Central memory CD8-positive, alpha-beta T cell (primary cell): ENCODE data around the gene ZNF597.

ENCODE experiments used
- ATAC-seq: fragments of 150-1000 bp; cut with Tn5 transposase; replicated peaks from 2 replicates; pipeline ENCODE4 v1.10.0; 2022; ENCODE audit warnings: mild to moderate bottlenecking, moderate FRiP score, moderate number of reproducible peaks; ENCODE audit not compliant: poor library complexity, severe bottlenecking; ENCODE audit errors: extremely low read depth
- DNase-seq, 2 donors: peaks; one replicate each; pipeline ENCODE4 v3.0.0; 2021; ENCODE audit warnings: low spot score in 2 of 2
- H3K27ac Mint-ChIP-seq: one replicate; pipeline ENCODE4 v1.8.0; 2022; ENCODE audit warnings: low read depth, mild to moderate bottlenecking, moderate library complexity, mixed read lengths
- H3K27me3 Mint-ChIP-seq: one replicate; pipeline ENCODE4 v1.8.0; 2022; ENCODE audit warnings: mixed read lengths
- H3K36me3 Mint-ChIP-seq: one replicate; pipeline ENCODE4 v1.8.0; 2022; ENCODE audit warnings: mild to moderate bottlenecking, moderate library complexity, mixed read lengths; ENCODE audit not compliant: insufficient read depth
- H3K4me1 Mint-ChIP-seq: one replicate; pipeline ENCODE4 v1.8.0; 2022; ENCODE audit warnings: mixed read lengths
- H3K4me3 Mint-ChIP-seq: one replicate; pipeline ENCODE4 v1.8.0; 2022; ENCODE audit warnings: mild to moderate bottlenecking, moderate library complexity, mixed read lengths
- H3K9me3 Mint-ChIP-seq: one replicate; pipeline ENCODE4 v1.8.0; 2022; ENCODE audit warnings: mixed read lengths

ZNF597 gene

GRCh38 chr16:3471518-3472176, 28.3 kb upstream of the ZNF597 start:
- H3K27me3 Mint-ChIP-seq, result no peaks in the 10 kb centered on the region
- DNase-seq (no peak), ATAC-seq (no peak)
- H3K9me3 Mint-ChIP-seq, result no peaks in the 10 kb centered on the region
- peak overlapping the region; percentile 13 for H3K4me3 Mint-ChIP-seq
- peak overlapping the region; percentile 74 for H3K27ac Mint-ChIP-seq
- peaks cover 10% of the 10 kb centered on the region for H3K36me3 Mint-ChIP-seq
- H3K4me1 Mint-ChIP-seq, result peaks cover 60% of the 10 kb centered on the region

GRCh38 chr16:3470723-3471122, 27.4 kb upstream of the ZNF597 start:
- peaks cover 11% of the 10 kb centered on the region for H3K36me3 Mint-ChIP-seq
- DNase-seq, result no peak
- ATAC-seq, result no peak
- H3K4me3 Mint-ChIP-seq, result no peak overlapping the region
- H3K4me1 Mint-ChIP-seq, result peaks cover 62% of the 10 kb centered on the region
- no peaks in the 10 kb centered on the region for H3K9me3 Mint-ChIP-seq
- H3K27me3 Mint-ChIP-seq, result no peaks in the 10 kb centered on the region
- peak overlapping the region; percentile 74 for H3K27ac Mint-ChIP-seq

GRCh38 chr16:3469736-3470135, 26.4 kb upstream of the ZNF597 start:
- Mint-ChIP-seq H3K27ac (peak overlapping the region; percentile 59), H3K4me3 (no peak overlapping the region), H3K4me1 (peaks cover 55% of the 10 kb centered on the region), H3K27me3 (no peaks in the 10 kb centered on the region), H3K36me3 (peaks cover 16% of the 10 kb centered on the region), H3K9me3 (no peaks in the 10 kb centered on the region)
- ATAC-seq, result no peak
- no peak for DNase-seq

- H3K4me3 Mint-ChIP-seq, result no peak overlapping the region
These were observed 25.2 kb upstream of the ZNF597 start for GRCh38 chr16:3468501-3468900.

GRCh38 chr16:3467921-3468320, 24.6 kb upstream of the ZNF597 start:
- Mint-ChIP-seq H3K36me3 (peaks cover 17% of the 10 kb centered on the region), H3K4me3 (no peak overlapping the region), H3K9me3 (no peaks in the 10 kb centered on the region), H3K27me3 (no peaks in the 10 kb centered on the region), H3K27ac (no peak overlapping the region), H3K4me1 (peaks cover 47% of the 10 kb centered on the region)
- ATAC-seq, result no peak
- no peak for DNase-seq

More at GRCh38 chr16:3468501-3468900, 25.2 kb upstream of the ZNF597 start:
- ATAC-seq (no peak), DNase-seq (no peak)
- peaks cover 53% of the 10 kb centered on the region for H3K4me1 Mint-ChIP-seq
- H3K27ac Mint-ChIP-seq, result no peak overlapping the region
- no peaks in the 10 kb centered on the region for H3K27me3 Mint-ChIP-seq
- H3K9me3 Mint-ChIP-seq, result no peaks in the 10 kb centered on the region
- peaks cover 17% of the 10 kb centered on the region for H3K36me3 Mint-ChIP-seq

GRCh38 chr16:3467182-3467581, 23.9 kb upstream of the ZNF597 start:
- peak overlapping the region; percentile 42 for H3K27ac Mint-ChIP-seq
- no peaks in the 10 kb centered on the region for H3K27me3 Mint-ChIP-seq
- ATAC-seq, result no peak

GRCh38 chr16:3465911-3466584, 22.7 kb upstream of the ZNF597 start:
- no peak for ATAC-seq
- Mint-ChIP-seq H3K9me3 (no peaks in the 10 kb centered on the region), H3K36me3 (peaks cover 15% of the 10 kb centered on the region), H3K27ac (peak overlapping the region; percentile 42), H3K4me1 (peaks cover 52% of the 10 kb centered on the region), H3K4me3 (no peak overlapping the region), H3K27me3 (no peaks in the 10 kb centered on the region)
- no peak for DNase-seq

More at GRCh38 chr16:3467182-3467581, 23.9 kb upstream of the ZNF597 start:
- Mint-ChIP-seq H3K36me3 (peaks cover 17% of the 10 kb centered on the region), H3K9me3 (no peaks in the 10 kb centered on the region), H3K4me3 (no peak overlapping the region), H3K4me1 (peaks cover 45% of the 10 kb centered on the region)
- no peak for DNase-seq

- H3K4me1 Mint-ChIP-seq, result peaks cover 59% of the 10 kb centered on the region
- ATAC-seq (no peak), DNase-seq (no peak)
- no peaks in the 10 kb centered on the region for H3K27me3 Mint-ChIP-seq
- H3K27ac Mint-ChIP-seq, result no peak overlapping the region
- no peak overlapping the region for H3K4me3 Mint-ChIP-seq
- peaks cover 14% of the 10 kb centered on the region for H3K36me3 Mint-ChIP-seq
- H3K9me3 Mint-ChIP-seq, result no peaks in the 10 kb centered on the region
These were observed 22.0 kb upstream of the ZNF597 start for GRCh38 chr16:3465301-3465700.

- peak overlapping the region; percentile 64 for H3K27ac Mint-ChIP-seq
- H3K36me3 Mint-ChIP-seq, result peaks cover 21% of the 10 kb centered on the region
- peak overlapping the region; percentile 11 for H3K4me3 Mint-ChIP-seq
- peak; percentile 5 for ATAC-seq
- peaks cover 44% of the 10 kb centered on the region for H3K4me1 Mint-ChIP-seq
- H3K9me3 Mint-ChIP-seq, result no peaks in the 10 kb centered on the region
- DNase-seq, result peak in 1 of 2 donors; percentile 41
- H3K27me3 Mint-ChIP-seq, result no peaks in the 10 kb centered on the region
These were observed 17.8 kb upstream of the ZNF597 start for GRCh38 chr16:3461151-3461550.

- H3K9me3 Mint-ChIP-seq, result no peaks in the 10 kb centered on the region
- peak overlapping the region; percentile 11 for H3K4me3 Mint-ChIP-seq
- DNase-seq, result no peak
- H3K36me3 Mint-ChIP-seq, result peaks cover 20% of the 10 kb centered on the region
- peak overlapping the region; percentile 64 for H3K27ac Mint-ChIP-seq
- no peaks in the 10 kb centered on the region for H3K27me3 Mint-ChIP-seq
- ATAC-seq, result no peak
- peaks cover 41% of the 10 kb centered on the region for H3K4me1 Mint-ChIP-seq
These were observed 17.3 kb upstream of the ZNF597 start for GRCh38 chr16:3460585-3460984.

GRCh38 chr16:3460121-3460520, 16.8 kb upstream of the ZNF597 start:
- ATAC-seq, result no peak
- Mint-ChIP-seq H3K9me3 (no peaks in the 10 kb centered on the region), H3K36me3 (peaks cover 16% of the 10 kb centered on the region), H3K27me3 (no peaks in the 10 kb centered on the region), H3K27ac (no peak overlapping the region), H3K4me1 (peaks cover 41% of the 10 kb centered on the region), H3K4me3 (peak overlapping the region; percentile 86)
- no peak for DNase-seq

GRCh38 chr16:3459401-3460090, 16.2 kb upstream of the ZNF597 start:
- DNase-seq (no peak), ATAC-seq (no peak)
- Mint-ChIP-seq H3K9me3 (no peaks in the 10 kb centered on the region), H3K4me1 (peaks cover 41% of the 10 kb centered on the region), H3K4me3 (peak overlapping the region; percentile 86), H3K36me3 (peaks cover 15% of the 10 kb centered on the region), H3K27ac (peak overlapping the region; percentile 89), H3K27me3 (no peaks in the 10 kb centered on the region)
